22Rv1 (cell line): ENCODE measurements around the gene BNIP5.

Experiments
- ZFX ChIP-seq: fragments of 450-650 bp; IDR thresholded peaks from 2 replicates; pipeline ENCODE4 v1.6.1; 2017; ENCODE audit warnings: antibody characterized with exemption, borderline replicate concordance
- TF ChIP-seq, protein P1 (sequence below): fragments of 450-650 bp; IDR thresholded peaks from 2 replicates; pipeline ENCODE4 v1.5.1; 2017; ENCODE audit warnings: mild to moderate bottlenecking

- TF ChIP-seq, protein P1, sequence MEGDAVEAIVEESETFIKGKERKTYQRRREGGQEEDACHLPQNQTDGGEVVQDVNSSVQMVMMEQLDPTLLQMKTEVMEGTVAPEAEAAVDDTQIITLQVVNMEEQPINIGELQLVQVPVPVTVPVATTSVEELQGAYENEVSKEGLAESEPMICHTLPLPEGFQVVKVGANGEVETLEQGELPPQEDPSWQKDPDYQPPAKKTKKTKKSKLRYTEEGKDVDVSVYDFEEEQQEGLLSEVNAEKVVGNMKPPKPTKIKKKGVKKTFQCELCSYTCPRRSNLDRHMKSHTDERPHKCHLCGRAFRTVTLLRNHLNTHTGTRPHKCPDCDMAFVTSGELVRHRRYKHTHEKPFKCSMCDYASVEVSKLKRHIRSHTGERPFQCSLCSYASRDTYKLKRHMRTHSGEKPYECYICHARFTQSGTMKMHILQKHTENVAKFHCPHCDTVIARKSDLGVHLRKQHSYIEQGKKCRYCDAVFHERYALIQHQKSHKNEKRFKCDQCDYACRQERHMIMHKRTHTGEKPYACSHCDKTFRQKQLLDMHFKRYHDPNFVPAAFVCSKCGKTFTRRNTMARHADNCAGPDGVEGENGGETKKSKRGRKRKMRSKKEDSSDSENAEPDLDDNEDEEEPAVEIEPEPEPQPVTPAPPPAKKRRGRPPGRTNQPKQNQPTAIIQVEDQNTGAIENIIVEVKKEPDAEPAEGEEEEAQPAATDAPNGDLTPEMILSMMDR: no peak
- TF ChIP-seq ZFX: no peak
Measured at GRCh38 chr6:36350681-36351571, 14.2 kb upstream of the BNIP5 start.
